HG03521 (cell line): ENCODE data around the gene SPN.
"Not testable (repeated sequence)": the region's sequence is repeated elsewhere in the genome, so short reads cannot be mapped to it uniquely, and the experiment has no call there.

ENCODE experiments used
- ATAC-seq: cut with Tn5 transposase; IDR thresholded peaks from one replicate; pipeline ENCODE4 v1.9.1; 2021; ENCODE audit warnings: mild to moderate bottlenecking, moderate library complexity; ENCODE audit not compliant: unreplicated experiment

Gene SPN, protein sequence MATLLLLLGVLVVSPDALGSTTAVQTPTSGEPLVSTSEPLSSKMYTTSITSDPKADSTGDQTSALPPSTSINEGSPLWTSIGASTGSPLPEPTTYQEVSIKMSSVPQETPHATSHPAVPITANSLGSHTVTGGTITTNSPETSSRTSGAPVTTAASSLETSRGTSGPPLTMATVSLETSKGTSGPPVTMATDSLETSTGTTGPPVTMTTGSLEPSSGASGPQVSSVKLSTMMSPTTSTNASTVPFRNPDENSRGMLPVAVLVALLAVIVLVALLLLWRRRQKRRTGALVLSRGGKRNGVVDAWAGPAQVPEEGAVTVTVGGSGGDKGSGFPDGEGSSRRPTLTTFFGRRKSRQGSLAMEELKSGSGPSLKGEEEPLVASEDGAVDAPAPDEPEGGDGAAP

GRCh38 chr16:29663016-29663806, at the start of gene SPN:
Gene SPN, plus strand, starts transcription at chr16:29663247. Its CDS starts 482 bp downstream, at chr16:29663729.
- ATAC-seq = no peak

DNA sequence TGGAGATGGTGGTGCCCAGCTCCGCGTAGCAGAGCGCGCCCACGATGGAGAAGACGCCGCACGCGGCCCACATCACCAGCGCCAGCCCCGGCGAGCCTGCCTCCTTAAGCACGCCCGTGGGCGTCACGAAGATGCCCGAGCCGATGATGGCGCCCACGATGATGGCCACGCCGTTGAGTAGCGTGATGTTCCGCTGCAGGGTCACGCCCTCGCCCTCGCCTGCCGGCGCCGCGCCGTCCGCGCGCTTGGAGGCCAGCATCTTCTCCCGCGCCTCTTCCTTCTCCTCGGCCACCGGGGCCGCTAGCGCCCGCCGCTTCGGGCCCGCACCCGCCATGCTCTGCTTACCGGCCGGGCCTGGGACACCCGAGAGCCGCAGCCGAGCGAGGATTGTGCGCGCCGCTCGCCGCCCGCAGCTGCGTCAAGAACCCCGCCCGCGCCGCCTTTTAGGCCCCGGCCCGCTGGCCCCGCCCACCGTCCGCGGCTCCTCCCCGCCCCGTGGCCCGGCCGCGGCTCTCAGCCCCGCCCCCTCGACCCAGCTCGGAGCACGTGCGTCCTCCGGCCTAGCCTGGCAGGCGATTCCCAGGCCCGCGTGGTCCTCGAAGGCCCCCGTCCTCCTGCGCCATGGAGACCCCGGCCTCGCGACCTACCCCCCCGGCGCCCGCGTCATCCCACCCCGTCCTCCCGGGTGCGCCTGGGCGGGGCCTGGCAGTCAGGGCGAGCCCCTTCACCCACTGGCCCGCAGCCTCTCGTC, 49.6 kb upstream of the SPN start:
- ATAC-seq = peak; percentile 42

GRCh38 chr16:29614691-29615314, 48.2 kb upstream of the SPN start:
- ATAC-seq = not testable (repeated sequence)

- not testable (repeated sequence) for ATAC-seq
These were observed 46.9 kb upstream of the SPN start for GRCh38 chr16:29616127-29616526.

DNA sequence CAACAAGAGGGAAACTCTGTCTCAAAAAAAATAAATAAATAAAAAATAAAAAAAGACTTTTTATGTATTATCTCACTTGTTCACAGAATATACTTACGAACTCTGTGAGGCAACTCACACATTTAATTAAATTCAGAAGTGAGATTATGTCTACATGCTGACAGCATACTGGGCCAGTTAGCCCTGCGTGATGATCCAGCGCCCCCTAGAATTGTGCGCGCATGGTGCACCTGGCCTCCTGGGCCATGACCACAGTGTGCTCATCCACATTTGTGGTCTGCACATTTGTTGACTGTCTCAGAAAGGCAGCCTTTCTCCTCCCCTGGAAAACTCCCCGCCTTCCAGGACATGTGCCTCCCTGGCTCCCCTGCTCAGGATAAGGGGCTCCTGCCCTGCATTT, 42.5 kb upstream of the SPN start:
- not testable (repeated sequence) for ATAC-seq

DNA sequence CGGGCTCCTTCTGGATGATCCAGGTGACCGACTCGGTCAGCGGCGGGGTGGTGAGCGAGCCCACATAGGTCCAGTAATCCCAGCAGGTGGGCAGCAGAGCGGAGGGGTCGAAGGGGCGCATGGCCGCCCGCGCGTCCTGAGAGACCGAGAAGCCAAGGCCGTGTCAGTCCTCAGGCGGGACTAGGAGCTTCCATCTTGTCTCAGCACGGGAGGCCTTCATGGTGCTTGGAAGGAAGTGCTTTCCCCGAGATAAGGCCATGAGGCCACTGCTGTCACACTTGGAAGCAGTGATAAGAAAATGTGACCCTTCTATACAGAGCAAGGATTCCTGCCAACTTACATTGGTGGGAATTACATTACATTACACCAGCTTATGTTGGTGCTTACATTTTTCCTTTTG, 40.3 kb upstream of the SPN start:
- ATAC-seq = not testable (repeated sequence)

GRCh38 chr16:29623253-29623652, 39.8 kb upstream of the SPN start:
- not testable (repeated sequence) for ATAC-seq

DNA sequence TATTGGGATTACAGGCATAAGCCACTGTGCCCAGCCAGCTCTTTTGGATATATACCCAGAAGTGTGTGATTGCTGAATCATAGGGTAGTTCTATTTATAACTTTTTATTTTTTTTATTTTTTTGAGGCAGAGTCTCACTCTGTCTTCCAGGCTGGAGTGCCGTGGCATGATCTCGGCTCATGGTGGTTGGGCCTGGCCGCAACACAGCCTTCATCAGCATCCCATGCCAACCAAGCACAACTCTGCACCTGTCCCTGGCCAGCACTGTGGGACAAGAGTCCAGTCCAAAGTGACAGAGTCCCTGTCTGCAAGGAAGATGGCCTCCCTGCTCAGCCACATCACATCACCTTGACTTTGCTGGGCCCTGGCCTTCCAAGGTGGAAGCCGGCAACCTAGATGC, 37.9 kb upstream of the SPN start:
- not testable (repeated sequence) for ATAC-seq

- peak; percentile 55 for ATAC-seq
These were observed 36.2 kb upstream of the SPN start for GRCh38 chr16:29626778-29627331.

GRCh38 chr16:29627661-29628075, 35.4 kb upstream of the SPN start:
- not testable (repeated sequence) for ATAC-seq

GRCh38 chr16:29628707-29629106, 34.3 kb upstream of the SPN start:
- ATAC-seq = not testable (repeated sequence)

GRCh38 chr16:29629318-29629717, 33.7 kb upstream of the SPN start:
- not testable (repeated sequence) for ATAC-seq

DNA sequence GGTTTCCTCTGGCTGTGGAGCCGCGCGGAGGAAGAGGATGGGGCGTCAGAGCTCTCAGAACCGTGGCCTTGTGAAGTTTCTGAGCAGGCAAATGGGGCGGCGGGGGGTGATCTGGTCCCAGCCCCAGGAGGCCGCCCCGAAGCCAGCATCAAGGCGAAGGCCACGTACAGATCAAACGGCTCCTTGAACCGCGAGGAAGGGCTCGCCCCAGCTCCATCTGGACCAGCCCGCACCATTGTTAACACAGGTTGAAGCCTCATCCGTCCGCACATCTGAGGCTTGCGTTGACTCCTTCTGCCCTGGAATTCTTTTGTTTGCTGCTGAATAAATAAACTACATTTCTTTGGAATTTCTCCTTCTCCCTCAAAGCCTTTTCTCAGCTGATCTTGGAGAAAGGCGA, 31.4 kb upstream of the SPN start:
- ATAC-seq = not testable (repeated sequence)

GRCh38 chr16:29635902-29636301, 27.1 kb upstream of the SPN start:
- ATAC-seq = not testable (repeated sequence)

DNA sequence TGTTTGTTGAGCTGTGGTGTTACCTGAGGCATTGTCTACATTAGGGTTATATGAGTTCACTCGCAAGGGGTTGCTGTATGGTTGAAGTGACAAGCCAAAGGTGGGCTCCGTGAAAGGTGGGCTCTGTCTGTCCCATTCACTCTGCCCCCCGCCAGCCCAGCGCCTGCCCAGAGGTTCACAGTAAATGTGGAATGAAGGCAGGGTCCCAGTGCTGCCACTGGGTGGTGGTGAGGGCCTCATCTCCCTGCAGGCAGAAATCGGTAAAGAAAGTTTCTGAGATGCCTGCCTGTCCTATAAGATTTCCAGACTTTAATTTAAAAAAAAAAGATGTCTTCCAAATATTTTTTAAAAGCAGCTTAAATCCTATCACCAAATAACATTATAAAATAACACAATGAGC, 26.7 kb upstream of the SPN start:
- ATAC-seq = not testable (repeated sequence)

DNA sequence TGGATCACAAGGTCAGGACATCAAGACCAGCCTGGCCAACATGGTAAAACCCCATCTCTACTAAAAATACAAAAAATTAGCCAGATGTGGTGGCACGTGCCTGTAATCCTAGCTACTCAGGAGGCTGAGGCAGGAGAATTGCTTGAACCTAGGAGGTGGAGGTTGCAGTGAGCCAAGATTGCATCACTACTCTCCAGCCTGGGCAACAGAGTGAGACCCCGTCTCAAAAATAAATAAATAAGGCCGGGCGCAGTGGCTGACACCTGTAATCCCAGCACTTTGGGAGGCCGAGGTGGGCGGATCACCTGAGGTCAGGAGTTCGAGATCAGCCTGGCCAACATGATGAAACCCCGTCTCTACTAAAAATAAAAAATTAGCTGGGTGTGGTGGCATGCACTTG, 24.3 kb upstream of the SPN start:
- not testable (repeated sequence) for ATAC-seq

GRCh38 chr16:29641561-29641960, 21.5 kb upstream of the SPN start:
- no peak for ATAC-seq

DNA sequence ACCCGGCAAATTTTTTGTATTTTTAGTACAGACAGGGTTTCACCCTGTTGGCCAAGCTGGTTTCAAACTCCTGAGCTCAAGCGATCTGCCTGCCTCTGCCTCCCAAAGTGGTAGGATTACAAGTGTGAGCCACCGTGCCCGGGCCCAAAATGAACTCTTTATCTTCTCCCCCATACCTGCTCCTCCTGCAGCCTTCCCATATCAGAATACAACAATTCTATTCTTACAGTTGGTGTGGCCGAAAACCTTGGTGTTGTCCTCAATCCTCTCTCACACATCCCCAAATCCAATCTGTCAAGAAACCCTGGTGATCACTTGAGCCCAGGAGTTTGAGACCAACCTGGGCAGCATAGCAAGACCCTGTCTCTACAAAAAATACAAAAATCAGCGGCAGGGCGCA, 19.5 kb upstream of the SPN start:
- ATAC-seq = no peak

DNA sequence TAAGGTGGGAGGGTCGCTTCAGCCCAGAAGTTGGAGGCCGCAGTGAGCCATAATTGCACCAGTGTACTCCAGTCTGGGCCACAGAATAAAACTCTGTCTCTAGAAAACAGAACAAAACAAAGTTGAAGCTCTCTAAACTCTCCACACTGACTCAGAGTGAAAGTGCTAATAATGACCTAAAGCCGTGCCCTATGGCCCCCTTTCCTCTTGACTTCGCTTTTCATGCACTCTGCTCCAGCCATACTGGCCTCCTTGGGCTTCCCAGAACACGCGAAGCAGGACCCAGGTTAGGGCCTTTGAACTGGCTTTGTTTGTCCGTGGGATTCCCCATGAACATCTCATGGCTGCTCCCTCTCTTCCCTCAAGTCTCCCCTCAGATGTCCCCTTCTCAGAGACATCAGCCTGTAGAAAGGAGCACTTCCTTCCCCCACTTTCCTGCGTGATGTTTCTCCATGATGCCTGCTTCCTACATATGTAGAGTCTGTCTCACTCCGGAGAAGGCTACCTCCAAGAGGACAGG, 18.6 kb upstream of the SPN start:
- ATAC-seq = peak; percentile 56
